Measurements from ENCODE around the gene MEF2A.
A peak's percentile ranks its signal among the peaks of the same experiment; 100 is the strongest.

MEF2A gene

GRCh38 chr15:99594916-99595315 lies 29.1 kb downstream of the MEF2A start:
- in situ Hi-C loops (cut with MboI; ENCODE audit: low pct_unique_long_range_greater_than_20kb, low sequenced_read_pairs) = no loop called here

GRCh38 chr15:99598296-99598695 lies 32.5 kb downstream of the MEF2A start:
- in situ Hi-C loops (cut with MboI; ENCODE audit: low pct_unique_long_range_greater_than_20kb, low sequenced_read_pairs) = no loop called here
- no peak for DNase-seq

More at GRCh38 chr15:99594916-99595315, 29.1 kb downstream of the MEF2A start:
- no peak for DNase-seq

GRCh38 chr15:99603828-99604227 lies 38.0 kb downstream of the MEF2A start:
- no peak for DNase-seq
- in situ Hi-C loops (cut with MboI; ENCODE audit: low pct_unique_long_range_greater_than_20kb, low sequenced_read_pairs) = no loop called here

DNA sequence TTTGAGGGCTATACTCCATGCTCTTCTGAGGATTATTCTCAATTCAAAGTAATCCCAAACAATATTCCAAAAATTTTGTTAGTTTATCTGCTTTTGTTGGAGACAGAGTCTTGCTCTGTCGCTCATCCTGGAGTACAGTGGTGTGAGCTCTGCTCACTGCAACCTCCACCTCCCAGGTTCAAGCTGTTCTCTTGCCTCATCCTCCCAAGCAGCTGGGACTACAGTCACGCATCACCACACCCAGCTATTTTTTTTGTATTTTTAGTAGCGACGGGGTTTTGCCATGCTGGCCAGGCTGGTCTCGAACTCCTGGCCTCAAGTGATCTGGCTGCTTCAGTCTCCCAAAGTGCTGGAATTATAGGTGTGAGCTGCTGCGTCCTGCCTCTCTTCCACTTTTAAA lies 39.1 kb downstream of the MEF2A start:
- DNase-seq = no peak

DNA sequence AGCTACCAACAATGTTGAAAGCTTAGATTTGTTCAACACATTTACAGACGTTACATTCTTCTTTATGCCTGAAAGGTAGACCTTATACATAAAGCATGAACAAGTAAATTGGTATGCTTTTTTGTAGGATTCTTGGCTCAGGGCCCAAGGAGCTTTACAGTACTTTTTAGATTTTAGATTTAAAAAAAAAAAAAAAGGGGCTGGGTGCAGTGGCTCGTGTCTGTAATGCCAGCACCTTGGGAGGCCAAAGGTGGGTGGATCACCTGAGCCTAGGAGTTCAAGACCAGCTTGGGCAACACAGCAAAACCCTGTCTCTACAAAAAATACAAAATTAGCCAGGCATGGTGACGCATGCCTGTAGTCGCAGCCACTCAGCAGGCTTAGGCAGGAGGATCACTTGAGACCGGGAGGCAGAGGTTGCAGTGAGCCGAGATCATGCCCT lies 39.7 kb downstream of the MEF2A start:
- in situ Hi-C loops (cut with MboI; ENCODE audit: low pct_unique_long_range_greater_than_20kb, low sequenced_read_pairs) = no loop called here
- DNase-seq = no peak

More for the DNA sequence above, 39.1 kb downstream of the MEF2A start:
- in situ Hi-C loops (cut with MboI; ENCODE audit: low pct_unique_long_range_greater_than_20kb, low sequenced_read_pairs) = no loop called here

DNA sequence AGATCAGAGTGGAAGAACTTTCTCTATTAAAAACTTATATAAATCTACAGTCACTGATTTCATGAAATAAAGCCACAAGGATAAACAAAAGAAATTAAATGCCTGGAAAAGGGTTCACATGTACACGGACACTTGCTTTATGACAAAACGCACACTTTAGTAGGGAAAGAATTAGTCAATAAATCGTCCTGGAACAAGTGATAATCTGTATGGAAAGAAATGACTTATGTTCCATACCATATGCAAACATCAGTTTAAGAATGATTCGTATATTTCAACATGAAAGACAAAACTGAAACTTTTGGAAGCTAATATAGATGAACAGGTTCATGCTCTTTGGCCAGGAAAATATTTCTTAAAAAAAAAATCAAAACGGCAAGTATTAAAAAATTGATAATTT lies 40.2 kb downstream of the MEF2A start:
- no peak for DNase-seq
- in situ Hi-C loops (cut with MboI; ENCODE audit: low pct_unique_long_range_greater_than_20kb, low sequenced_read_pairs) = no loop called here

- in situ Hi-C loops (cut with MboI; ENCODE audit: low pct_unique_long_range_greater_than_20kb, low sequenced_read_pairs) = no loop called here
- DNase-seq = no peak
Measured at GRCh38 chr15:99606646-99607045, 40.9 kb downstream of the MEF2A start.

GRCh38 chr15:99613481-99613880 lies 47.7 kb downstream of the MEF2A start:
- no peak for DNase-seq
- in situ Hi-C loops (cut with MboI; ENCODE audit: low pct_unique_long_range_greater_than_20kb, low sequenced_read_pairs) = no loop called here

- in situ Hi-C loops (cut with MboI; ENCODE audit: low pct_unique_long_range_greater_than_20kb, low sequenced_read_pairs) = no loop called here
Measured at GRCh38 chr15:99613887-99614647, 48.3 kb downstream of the MEF2A start.

DNA sequence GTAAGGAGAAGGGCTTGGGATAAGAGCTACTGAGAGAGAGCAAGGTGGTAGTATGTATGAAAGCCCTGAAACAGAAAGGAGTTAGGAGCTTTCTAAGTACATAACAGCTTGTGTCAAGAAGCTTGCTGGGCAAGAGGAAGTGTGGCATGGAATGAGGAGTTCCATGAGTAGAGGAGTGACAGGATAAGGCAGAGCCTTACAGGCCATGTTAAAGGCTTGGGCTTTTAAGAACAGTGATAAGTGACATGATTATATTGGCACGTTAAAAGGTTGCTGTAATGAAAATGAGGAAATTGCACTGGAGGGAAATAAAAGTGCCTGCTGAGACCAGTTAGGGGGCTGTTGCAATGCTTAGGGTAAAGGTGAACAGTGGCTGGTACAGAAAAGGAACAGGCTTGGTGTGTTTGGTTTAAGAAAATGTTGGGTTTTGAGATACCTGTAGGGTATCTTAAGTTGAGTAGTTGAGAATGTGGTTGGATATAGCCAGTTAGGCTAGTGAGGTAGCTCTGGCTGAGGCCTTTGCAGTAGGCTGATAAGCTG lies 49.0 kb downstream of the MEF2A start:
- in situ Hi-C loops (cut with MboI; ENCODE audit: low pct_unique_long_range_greater_than_20kb, low sequenced_read_pairs) = no loop called here
- DNase-seq = peak; percentile 90

More at GRCh38 chr15:99613887-99614647, 48.3 kb downstream of the MEF2A start:
- no peak for DNase-seq

- DNase-seq = no peak
- in situ Hi-C loops (cut with MboI; ENCODE audit: low pct_unique_long_range_greater_than_20kb, low sequenced_read_pairs) = no loop called here
Measured at GRCh38 chr15:99615460-99615859, 49.7 kb downstream of the MEF2A start.

GRCh38 chr15:99616129-99616528 lies 50.3 kb downstream of the MEF2A start:
- no peak for DNase-seq
- in situ Hi-C loops (cut with MboI; ENCODE audit: low pct_unique_long_range_greater_than_20kb, low sequenced_read_pairs) = no loop called here

- DNase-seq = no peak
- in situ Hi-C loops (cut with MboI; ENCODE audit: low pct_unique_long_range_greater_than_20kb, low sequenced_read_pairs) = no loop called here
Measured at GRCh38 chr15:99616773-99617342, 51.1 kb downstream of the MEF2A start.

DNA sequence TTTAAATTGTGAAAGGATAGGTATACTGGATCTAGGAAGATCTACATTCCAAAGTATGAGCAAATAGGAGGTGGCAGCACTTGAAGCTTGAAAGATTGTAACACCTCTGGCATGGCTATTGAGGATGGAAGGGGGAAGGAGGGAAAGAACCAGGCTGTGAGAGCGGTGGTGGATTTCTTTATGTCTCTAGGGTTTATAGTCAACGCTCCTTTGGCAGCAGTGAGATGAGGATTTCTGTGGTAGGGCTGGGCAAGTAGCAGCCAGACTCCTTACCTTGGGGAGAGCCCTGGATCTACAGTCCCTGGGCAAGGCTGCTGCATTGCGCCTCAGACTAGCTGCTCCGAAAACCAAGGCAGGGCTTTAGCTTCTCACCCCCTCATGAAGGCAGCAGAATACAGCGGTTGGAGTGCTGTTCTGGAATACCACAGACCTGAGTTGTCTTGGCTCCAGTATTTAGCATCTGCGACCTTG lies 53.2 kb downstream of the MEF2A start:
- no peak for DNase-seq
- in situ Hi-C loops (cut with MboI; ENCODE audit: low pct_unique_long_range_greater_than_20kb, low sequenced_read_pairs) = no loop called here

- no peak for DNase-seq
- in situ Hi-C loops (cut with MboI; ENCODE audit: low pct_unique_long_range_greater_than_20kb, low sequenced_read_pairs) = no loop called here
Measured at GRCh38 chr15:99619712-99620111, 53.9 kb downstream of the MEF2A start.

GRCh38 chr15:99620178-99620577 lies 54.4 kb downstream of the MEF2A start:
- in situ Hi-C loops (cut with MboI; ENCODE audit: low pct_unique_long_range_greater_than_20kb, low sequenced_read_pairs) = no loop called here
- DNase-seq = no peak

- in situ Hi-C loops (cut with MboI; ENCODE audit: low pct_unique_long_range_greater_than_20kb, low sequenced_read_pairs) = no loop called here
- no peak for DNase-seq
Measured at GRCh38 chr15:99621767-99622166, 56.0 kb downstream of the MEF2A start.

GRCh38 chr15:99628374-99629001 lies 62.7 kb downstream of the MEF2A start:
- DNase-seq = no peak
- in situ Hi-C loops (cut with MboI; ENCODE audit: low pct_unique_long_range_greater_than_20kb, low sequenced_read_pairs) = no loop called here

DNA sequence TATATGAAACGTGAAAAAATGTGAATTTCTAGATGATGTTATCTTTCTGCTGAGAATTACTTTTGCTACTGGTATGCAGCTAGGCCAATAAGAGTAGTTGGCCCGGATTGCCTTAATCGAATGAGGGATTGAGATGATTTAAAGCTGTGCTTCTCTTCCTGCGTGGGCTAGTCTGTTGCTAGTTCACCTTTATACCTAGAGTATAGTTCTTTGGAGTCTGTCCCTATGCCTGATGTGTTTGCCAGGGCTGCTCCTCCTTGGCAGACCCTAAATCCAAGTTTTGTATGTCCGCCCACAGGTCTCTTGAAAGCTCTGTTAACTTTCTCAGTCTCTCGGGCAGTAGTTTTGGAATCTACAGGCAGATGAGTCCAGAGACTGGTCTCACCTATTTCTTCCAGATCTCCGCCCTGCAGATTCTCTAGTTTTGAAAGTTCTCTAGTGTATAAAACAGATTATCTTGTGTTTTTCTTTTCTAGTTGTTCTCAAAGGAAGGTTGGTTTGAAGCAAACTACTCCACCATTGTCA lies 64.9 kb downstream of the MEF2A start:
- in situ Hi-C loops (cut with MboI; ENCODE audit: low pct_unique_long_range_greater_than_20kb, low sequenced_read_pairs) = no loop called here
- DNase-seq = no peak

GRCh38 chr15:99631255-99631654 lies 65.5 kb downstream of the MEF2A start:
- in situ Hi-C loops (cut with MboI; ENCODE audit: low pct_unique_long_range_greater_than_20kb, low sequenced_read_pairs) = no loop called here
- peak; percentile 51 for DNase-seq
